K562 (cell line): Measurements from ENCODE around the gene DNAJB1. TPM values are rescaled to one million over a fixed set of nuclear protein-coding genes. Genes with fewer than 3 reads are reported as not detected.

Source experiments
- ATF7 ChIP-seq: fragments of 450-650 bp; IDR thresholded peaks from 2 replicates; pipeline ENCODE4 v1.7.1; 2014; ENCODE audit warnings: mild to moderate bottlenecking, moderate library complexity
- CTBP1 ChIP-seq: fragments of 450-650 bp; IDR thresholded peaks from 2 replicates; pipeline ENCODE4 v1.6.1; 2016; ENCODE audit warnings: borderline replicate concordance
- FOS ChIP-seq: IDR thresholded peaks from 3 replicates; pipeline ENCODE4 v1.6.1; 2011; ENCODE audit not compliant: insufficient read length; ENCODE audit errors: extremely low read depth
- JUND ChIP-seq, 2 experiments: IDR thresholded peaks; 2 replicates in 1 of 2; 3 replicates in 1 of 2; pipeline ENCODE4 v1.6.1; 2011; ENCODE audit warnings: borderline replicate concordance in 2 of 2, low read depth in 2 of 2, low read length in 2 of 2, improper control_type of control experiment in 1 of 2, missing biosample characterization in 1 of 2, missing genetic modification characterization in 1 of 2, missing genetic modification reagents in 1 of 2
- KDM2B ChIP-seq: fragments of 250-450 bp; sonication (Bioruptor Pico); IDR thresholded peaks from 2 replicates; pipeline ENCODE4 v1.8.0; 2021; ENCODE audit warnings: mild to moderate bottlenecking, moderate library complexity
- KDM5B ChIP-seq: fragments of 200-600 bp; sonication (generic); IDR thresholded peaks from 2 replicates; pipeline ENCODE4 v1.6.1; 2012; ENCODE audit warnings: low read depth, mild to moderate bottlenecking, moderate library complexity, low read length, control low read depth, inconsistent platforms; ENCODE audit not compliant: insufficient replicate concordance
- MBD2 ChIP-seq: sonication (generic); IDR thresholded peaks from 2 replicates; pipeline ENCODE4 v1.6.1; 2016; ENCODE audit warnings: low read depth, borderline replicate concordance
- MTA3 ChIP-seq: fragments of 450-650 bp; formaldehyde crosslinking; IDR thresholded peaks from 2 replicates; pipeline ENCODE4 v1.6.1; 2017; ENCODE audit warnings: mild to moderate bottlenecking, borderline replicate concordance
- NONO ChIP-seq, 2 experiments: fragments of 200-400 bp in 1 of 2; fragments of 450-650 bp in 1 of 2; formaldehyde crosslinking in 1 of 2; IDR thresholded peaks; 2 replicates each; pipeline ENCODE4 v1.6.1; 2017; ENCODE audit warnings: low read depth in 2 of 2, mild to moderate bottlenecking in 2 of 2, moderate library complexity in 2 of 2, low read length in 1 of 2
- POLR2H ChIP-seq: IDR thresholded peaks from 2 replicates; pipeline ENCODE4 v1.6.1; 2016; ENCODE audit warnings: missing genetic modification characterization, low read depth, mild to moderate bottlenecking, control low read depth, missing compliant biosample characterization, moderate library complexity
- RBM25 ChIP-seq: fragments of 200-400 bp; formaldehyde crosslinking; IDR thresholded peaks from 2 replicates; pipeline ENCODE4 v1.6.1; 2018; ENCODE audit warnings: low read length, low read depth, moderate library complexity; ENCODE audit not compliant: severe bottlenecking
- SAP30 ChIP-seq: fragments of 200-600 bp; sonication (generic); IDR thresholded peaks from 2 replicates; pipeline ENCODE4 v1.6.1; 2012; ENCODE audit warnings: borderline replicate concordance, low read depth, mild to moderate bottlenecking, moderate library complexity, low read length, control low read depth, inconsistent platforms; ENCODE audit not compliant: insufficient read depth, poor library complexity, severe bottlenecking
- SIN3A ChIP-seq, 2 experiments: fragments of 150-350 bp in 1 of 2; IDR thresholded peaks; 2 replicates each; pipeline ENCODE4 v1.6.1; 2011 to 2016; ENCODE audit warnings: borderline replicate concordance in 2 of 2, low read depth in 2 of 2, low read length in 2 of 2, mild to moderate bottlenecking in 2 of 2, moderate library complexity in 2 of 2; ENCODE audit not compliant: control insufficient read depth in 1 of 2
- SMAD3 ChIP-seq: fragments of 450-650 bp; formaldehyde crosslinking; conservative IDR thresholded peaks from 2 replicates; pipeline ENCODE4 v1.4.0; 2020; ENCODE audit warnings: mild to moderate bottlenecking
- SP2 ChIP-seq: IDR thresholded peaks from 2 replicates; pipeline ENCODE4 v1.6.1; 2011; ENCODE audit warnings: mild to moderate bottlenecking, low read depth, low read length, moderate library complexity; ENCODE audit not compliant: poor library complexity, severe bottlenecking; ENCODE audit errors: extremely low read depth
- TBP ChIP-seq: optimal IDR thresholded peaks from 2 replicates; pipeline ENCODE3; 2011; ENCODE audit warnings: low read depth, low read length, improper control_type of control experiment
- USF1 ChIP-seq: sonication (generic); formaldehyde crosslinking; IDR thresholded peaks from 2 replicates; pipeline ENCODE4 v1.9.0; 2022; ENCODE audit warnings: mild to moderate bottlenecking, missing genetic modification reagents
- ZBTB7A ChIP-seq: IDR thresholded peaks from 2 replicates; pipeline ENCODE4 v1.6.1; 2011; ENCODE audit warnings: low read depth, mild to moderate bottlenecking, low read length, moderate library complexity, borderline replicate concordance; ENCODE audit not compliant: control insufficient read depth
- ZFX ChIP-seq: sonication (generic); formaldehyde crosslinking; IDR thresholded peaks from 2 replicates; pipeline ENCODE4 v1.8.0; 2022; ENCODE audit warnings: mild to moderate bottlenecking, missing genetic modification reagents, moderate library complexity
- ZMIZ1 ChIP-seq, 2 experiments: fragments of 150-350 bp in 1 of 2; IDR thresholded peaks; 2 replicates each; pipeline ENCODE4 v1.6.1; 2012 to 2016; ENCODE audit warnings: low read depth in 2 of 2, low read length in 2 of 2, mild to moderate bottlenecking in 1 of 2, moderate library complexity in 1 of 2
- ZNF507 ChIP-seq: conservative IDR thresholded peaks from 2 replicates; pipeline ENCODE4 v1.6.1; 2017; ENCODE audit warnings: missing genetic modification characterization, missing compliant biosample characterization
- ZNF668 ChIP-seq: fragments of 250-450 bp; sonication (Bioruptor Pico); IDR thresholded peaks from 2 replicates; pipeline ENCODE4 v1.8.0; 2022; ENCODE audit warnings: mild to moderate bottlenecking, inconsistent platforms
- polyA plus RNA-seq, 8 experiments: library from polyadenylated mRNA; depleted of rRNA in 4 of 8; stranded (reverse) in 5 of 8; unstranded in 3 of 8; fragments of >200 nt; fragmentation: Nextera tagmentation in 2 of 8; fragmentation: Illumina TruSeq in 1 of 8; extraction: Ambion mirVana in 2 of 8; extraction: Trizol in 1 of 8; gene quantifications; 2 replicates each; pipeline versions ENCODE4 v1.2.1 to v1.2.3, GENCODE V29; 2011 to 2014; ENCODE audit warnings: inconsistent platforms in 1 of 8, missing spikeins in 1 of 8
- total RNA-seq, 7 experiments: library from RNA; depleted of rRNA in 6 of 7; stranded (reverse); fragments of >200 nt in 6 of 7; fragmentation: Illumina TruSeq in 2 of 7; extraction: Trizol in 2 of 7; gene quantifications; 2 replicates each; pipeline versions ENCODE4 v1.2.1 to v1.2.3, GENCODE V29; 2011 to 2021; ENCODE audit warnings: low replicate concordance in 1 of 7

DNAJB1 gene
- total and polyA plus RNA-seq, 9 of the 15 experiments (the other 6 are each of a cell fraction or from before 2014, with no cell fraction given), result 13.2 to 113 (median 62.1) TPM

- TF ChIP-seq JUND (IDR thresholded peaks at IDR 0.05; ENCODE audit: borderline replicate concordance, low read depth, low read length), result 0 out of 2 replicates have a peak, but pooled peaks have one; percentile 16
- TF ChIP-seq JUND (tag; IDR thresholded peaks at IDR 0.05; ENCODE audit: borderline replicate concordance, low read depth, low read length), result no peak; the same call in 2 of the 3 replicates
- TF ChIP-seq FOS, result peak; percentile 77
- peak; percentile 90 for TF ChIP-seq RBM25
- TF ChIP-seq KDM2B (CRISPR knock-in tag), result peak; percentile 47; the same call in 1 of the 2 replicates
- peak; percentile 84 for TF ChIP-seq USF1 (CRISPR knock-in tag)
- TF ChIP-seq ZNF668 (CRISPR knock-in tag), result no peak
- peak; percentile 89 for TF ChIP-seq MBD2
- peak; percentile 98 for TF ChIP-seq TBP
- TF ChIP-seq ZMIZ1 (IDR thresholded peaks at IDR 0.05; ENCODE audit: low read depth in 2 of 2, low read length in 2 of 2), result 0 out of 4 replicates have a peak, but pooled peaks of 1 of the 2 experiments have one; percentile 33
- peak; percentile 90; the same call in 1 of the 2 replicates for TF ChIP-seq POLR2H (tag)
- TF ChIP-seq ZBTB7A, result peak; percentile 17; the same call in 1 of the 2 replicates
- TF ChIP-seq CTBP1, result peak; percentile 98
- TF ChIP-seq SMAD3 (CRISPR knock-in tag), result no peak; the same call in 1 of the 2 replicates
- TF ChIP-seq MTA3, result 0 out of 2 replicates have a peak, but pooled peaks have one; percentile 63
- peak; percentile 95 for TF ChIP-seq KDM5B
- peak; percentile 70 for TF ChIP-seq ATF7
- peak; percentile 36 for TF ChIP-seq SP2
- peak; percentile 17 for TF ChIP-seq SAP30
- no peak for TF ChIP-seq ZNF507 (tag)
- 0 out of 4 replicates have a peak, but pooled peaks of 1 of the 2 experiments have one; percentile 46 for TF ChIP-seq NONO (IDR thresholded peaks at IDR 0.05; ENCODE audit: low read depth in 2 of 2, low read length in 1 of 2)
- peak; percentile 28 to 75; a peak in 1 of 4 replicates for TF ChIP-seq SIN3A (IDR thresholded peaks at IDR 0.05; ENCODE audit: borderline replicate concordance in 2 of 2, control insufficient read depth in 1 of 2, low read depth in 2 of 2, low read length in 2 of 2)
- TF ChIP-seq ZFX, result peak; percentile 66
Measured at GRCh38 chr19:14529254-14530004, 11.2 kb upstream of the DNAJB1 start, which contains the start of gene TECR (continued).
